Measurements from ENCODE around the gene SLC25A42.

DNA sequence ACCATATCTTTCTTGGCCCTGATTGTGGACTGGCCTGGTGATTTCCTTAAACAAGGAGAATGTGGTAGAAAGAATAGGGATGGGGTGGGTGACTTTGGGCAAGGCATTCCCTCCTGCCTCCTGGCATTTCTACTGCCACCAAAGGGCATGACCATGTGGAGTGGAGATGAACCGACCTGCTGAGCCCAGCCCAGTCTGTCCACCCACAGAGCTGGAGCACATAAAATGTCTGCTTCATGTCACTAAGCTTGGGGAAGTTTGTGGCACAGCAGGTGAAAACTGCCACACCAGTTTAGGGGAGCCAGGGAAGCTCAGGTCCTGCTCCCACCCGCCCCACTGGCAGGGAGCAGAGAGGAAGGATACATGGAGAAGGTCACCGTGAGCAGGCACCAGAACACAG lies 68.2 kb downstream of the SLC25A42 start:
- TF ChIP-seq CTCF (IDR thresholded peaks at IDR 0.05) (no peak), POLR2A (IDR thresholded peaks at IDR 0.05) (no peak)
